Measurements from ENCODE around the gene CTDSP2.
"Not testable (repeated sequence)": the region's sequence is repeated elsewhere in the genome, so short reads cannot be mapped to it uniquely, and the experiment has no call there.

Gene CTDSP2

GRCh38 chr12:57852200-57852599 is 5.7 kb upstream of the CTDSP2 start:
- no peak for DNase-seq

GRCh38 chr12:57851552-57851951 is 5.0 kb upstream of the CTDSP2 start:
- DNase-seq, result peak; percentile 40 to 62

GRCh38 chr12:57850854-57851430 is 4.4 kb upstream of the CTDSP2 start:
- no peak for DNase-seq

GRCh38 chr12:57849447-57849846 is 2.9 kb upstream of the CTDSP2 start:
- not testable (repeated sequence) for DNase-seq

- DNase-seq, result no peak
These were observed 2.5 kb upstream of the CTDSP2 start for GRCh38 chr12:57849035-57849434.

GRCh38 chr12:57848208-57848607 is 1.7 kb upstream of the CTDSP2 start:
- DNase-seq, result no peak

- peak in 1 of 2 experiments; percentile 84 for DNase-seq
These were observed 298 bp downstream of the CTDSP2 start for GRCh38 chr12:57846285-57846576.

GRCh38 chr12:57845478-57846284 is 848 bp downstream of the CTDSP2 start:
- DNase-seq, result peak; percentile 42 to 75

- peak in 1 of 2 experiments; percentile 49 for DNase-seq
These were observed 1.6 kb downstream of the CTDSP2 start for GRCh38 chr12:57844709-57845477.

GRCh38 chr12:57842342-57843294 is 3.9 kb downstream of the CTDSP2 start:
- peak in 1 of 2 experiments; percentile 29 for DNase-seq

GRCh38 chr12:57841445-57841844 is 5.1 kb downstream of the CTDSP2 start:
- DNase-seq, result no peak

GRCh38 chr12:57840726-57841125 is 5.8 kb downstream of the CTDSP2 start:
- DNase-seq, result no peak

GRCh38 chr12:57839996-57840395 is 6.5 kb downstream of the CTDSP2 start:
- no peak for DNase-seq

- DNase-seq, result no peak
These were observed 7.8 kb downstream of the CTDSP2 start for GRCh38 chr12:57838594-57839302.

- no peak for DNase-seq
These were observed 8.5 kb downstream of the CTDSP2 start for GRCh38 chr12:57837864-57838562.

GRCh38 chr12:57836442-57837375 is 9.8 kb downstream of the CTDSP2 start:
- DNase-seq, result no peak

GRCh38 chr12:57835366-57836288 is 10.9 kb downstream of the CTDSP2 start:
- no peak for DNase-seq

GRCh38 chr12:57834086-57834876 is 12.2 kb downstream of the CTDSP2 start:
- peak; percentile 21 to 56 for DNase-seq
